UCSD-AML1 (cell line): ENCODE data around the gene RNF213.
"Not testable (repeated sequence)": the region's sequence is repeated elsewhere in the genome, so short reads cannot be mapped to it uniquely, and the experiment has no call there.

Experiments
- DNase-seq: peaks from one replicate; lab custom pipeline; 2025; ENCODE audit not compliant: unreplicated experiment; lab: John Stamatoyannopoulos, UW

RNF213 gene

GRCh38 chr17:80267391-80267790, 6.7 kb downstream of the RNF213 start:
- DNase-seq: no peak

GRCh38 chr17:80268427-80268826, 7.8 kb downstream of the RNF213 start:
- DNase-seq: no peak

- no peak for DNase-seq
Observed at GRCh38 chr17:80269405-80269807, 8.8 kb downstream of the RNF213 start.

- no peak for DNase-seq
Observed at GRCh38 chr17:80270104-80270503, 9.5 kb downstream of the RNF213 start.

GRCh38 chr17:80270836-80271235, 10.2 kb downstream of the RNF213 start:
- DNase-seq: peak; percentile 24

GRCh38 chr17:80272366-80272765, 11.7 kb downstream of the RNF213 start:
- DNase-seq: no peak

- DNase-seq: no peak
Observed at GRCh38 chr17:80274331-80274730, 13.7 kb downstream of the RNF213 start.

- DNase-seq: no peak
Observed at GRCh38 chr17:80274871-80275449, 14.3 kb downstream of the RNF213 start.

- not testable (repeated sequence) for DNase-seq
Observed at GRCh38 chr17:80275857-80276256, 15.2 kb downstream of the RNF213 start.

- DNase-seq: no peak
Observed at GRCh38 chr17:80277751-80278671, 17.4 kb downstream of the RNF213 start.

GRCh38 chr17:80279895-80280294, 19.2 kb downstream of the RNF213 start:
- DNase-seq: no peak

GRCh38 chr17:80281516-80281915, 20.9 kb downstream of the RNF213 start:
- DNase-seq: no peak

GRCh38 chr17:80283116-80283852, 22.6 kb downstream of the RNF213 start:
- no peak for DNase-seq

- no peak for DNase-seq
Observed at GRCh38 chr17:80284631-80285030, 24.0 kb downstream of the RNF213 start.

GRCh38 chr17:80285237-80285920, 24.7 kb downstream of the RNF213 start:
- DNase-seq: no peak

- DNase-seq: no peak
Observed at GRCh38 chr17:80286638-80286960, 25.9 kb downstream of the RNF213 start.

GRCh38 chr17:80287038-80287437, 26.4 kb downstream of the RNF213 start:
- no peak for DNase-seq

- no peak for DNase-seq
Observed at GRCh38 chr17:80287806-80288567, 27.3 kb downstream of the RNF213 start.

GRCh38 chr17:80289616-80290015, 29.0 kb downstream of the RNF213 start:
- DNase-seq: no peak

GRCh38 chr17:80290156-80290555, 29.5 kb downstream of the RNF213 start:
- no peak for DNase-seq

GRCh38 chr17:80291260-80291659, 30.6 kb downstream of the RNF213 start:
- no peak for DNase-seq
